Measurements from ENCODE around the gene LUZP4.
"Not testable (repeated sequence)": the region's sequence is repeated elsewhere in the genome, so short reads cannot be mapped to it uniquely, and the experiment has no call there.

LUZP4 gene

DNA sequence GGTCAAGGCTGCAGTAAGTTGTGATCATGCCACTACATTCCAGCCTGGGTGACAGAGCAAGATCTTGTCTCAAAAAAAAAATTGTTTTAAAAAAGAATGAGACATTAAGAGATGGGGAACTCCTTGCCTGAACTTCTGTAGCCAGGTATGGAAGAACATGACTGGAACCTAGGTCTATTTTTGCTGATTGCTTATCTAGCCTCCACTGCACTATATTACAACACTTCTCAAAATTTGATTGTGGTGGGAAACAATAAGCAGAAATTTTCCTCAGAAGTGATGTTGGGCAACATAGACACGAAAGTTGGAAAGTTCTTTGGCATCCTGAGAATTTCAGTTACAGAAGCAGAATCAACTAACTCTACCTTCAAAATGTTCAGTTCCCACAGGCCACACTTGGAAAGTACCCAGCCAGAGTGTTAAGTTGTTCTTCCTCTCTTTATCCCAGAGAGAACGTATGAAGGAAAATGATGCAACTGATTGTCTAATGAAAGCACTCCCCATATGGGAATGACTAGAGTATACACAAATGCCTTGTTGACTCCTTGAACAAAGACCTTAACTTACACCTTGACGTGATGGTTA, 50.0 kb downstream of the LUZP4 start:
- no peak for DNase-seq

DNA sequence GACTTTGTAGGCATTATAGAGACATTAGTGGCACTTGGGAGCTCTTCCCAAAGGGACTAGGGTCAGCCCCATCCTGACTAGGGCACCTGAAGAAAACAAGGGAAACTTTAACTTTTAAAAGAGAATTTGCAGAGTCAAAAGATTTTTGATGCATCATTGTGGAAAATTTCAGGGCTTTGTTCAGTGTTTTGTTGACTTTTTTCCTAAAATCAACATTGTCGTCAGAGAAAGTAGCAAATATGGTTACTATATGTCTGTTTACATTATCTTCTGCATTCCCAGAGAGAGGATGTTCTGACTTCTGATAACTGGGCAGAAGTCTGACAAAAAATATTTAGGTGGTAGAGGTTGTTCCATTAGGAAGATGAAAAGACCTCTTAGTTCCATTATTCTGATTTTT, 51.9 kb downstream of the LUZP4 start:
- DNase-seq: no peak

DNA sequence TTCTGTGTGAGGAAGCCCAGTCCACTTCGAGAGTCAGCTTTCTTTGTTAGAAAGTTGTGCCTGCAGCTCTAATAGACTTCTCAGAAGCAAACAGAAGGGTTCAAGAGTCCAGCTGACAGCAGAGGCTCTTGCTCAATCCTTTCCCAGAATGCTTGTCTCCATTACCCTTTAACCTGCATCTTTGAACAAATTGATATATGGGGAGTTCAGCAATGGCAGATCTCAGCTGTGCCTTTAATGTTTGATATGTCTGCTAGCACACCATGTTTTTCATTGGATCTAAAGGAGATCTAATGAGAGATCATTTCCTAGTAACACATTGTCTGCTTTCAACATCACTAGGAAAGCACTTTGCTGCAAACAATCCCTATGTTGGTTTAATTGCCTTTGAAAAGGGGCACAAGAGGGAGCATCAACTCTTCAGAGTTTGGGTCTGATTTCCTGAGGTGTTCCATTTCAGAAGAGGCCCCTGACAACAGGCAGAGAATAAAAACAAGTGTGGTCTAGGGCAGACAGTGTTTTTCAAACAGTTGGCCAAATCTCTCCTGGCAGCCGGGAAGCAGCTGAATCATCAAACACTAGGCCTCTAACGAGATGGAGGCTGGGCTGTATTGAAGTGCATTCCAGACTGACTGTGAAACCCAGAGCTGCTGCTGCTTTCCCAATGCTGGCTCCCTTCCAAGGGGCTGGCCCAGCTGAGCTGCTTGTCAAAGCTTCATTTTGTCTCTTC, 55.5 kb downstream of the LUZP4 start:
- no peak for DNase-seq

DNA sequence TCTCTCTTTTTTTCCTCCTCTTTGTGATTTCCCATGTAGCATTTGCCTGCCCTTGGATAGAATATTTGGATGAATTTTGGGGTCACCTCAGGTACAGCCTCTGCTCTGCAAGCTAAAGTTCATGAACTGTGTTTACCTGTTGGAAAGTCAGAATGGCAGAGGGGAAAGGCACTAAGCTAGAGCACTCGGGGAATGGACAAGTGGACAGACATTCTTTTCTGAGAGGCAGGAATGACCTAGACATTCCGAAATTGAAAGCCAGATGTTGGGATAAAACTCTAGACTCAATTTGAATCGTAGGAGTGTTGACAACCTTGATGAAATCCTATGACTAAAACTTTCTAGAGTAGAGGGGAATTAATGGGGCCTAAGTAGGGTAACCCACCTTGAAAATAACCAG, 56.1 kb downstream of the LUZP4 start:
- no peak for DNase-seq

DNA sequence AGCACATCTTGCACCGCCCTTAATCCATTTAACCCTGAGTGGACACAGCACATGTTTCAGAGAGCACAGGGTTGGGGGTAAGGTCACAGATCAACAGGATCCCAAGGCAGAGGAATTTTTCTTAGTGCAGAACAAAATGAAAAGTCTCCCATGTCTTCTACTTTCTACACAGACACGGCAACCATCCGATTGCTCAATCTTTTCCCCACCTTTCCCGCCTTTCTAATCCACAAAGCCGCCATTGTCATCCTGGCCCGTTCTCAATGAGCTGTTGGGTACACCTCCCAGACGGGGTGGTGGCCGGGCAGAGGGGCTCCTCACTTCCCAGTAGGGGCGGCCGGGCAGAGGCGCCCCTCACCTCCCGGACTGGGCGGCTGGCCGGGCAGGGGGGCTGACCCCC, 57.2 kb downstream of the LUZP4 start:
- DNase-seq: not testable (repeated sequence)

DNA sequence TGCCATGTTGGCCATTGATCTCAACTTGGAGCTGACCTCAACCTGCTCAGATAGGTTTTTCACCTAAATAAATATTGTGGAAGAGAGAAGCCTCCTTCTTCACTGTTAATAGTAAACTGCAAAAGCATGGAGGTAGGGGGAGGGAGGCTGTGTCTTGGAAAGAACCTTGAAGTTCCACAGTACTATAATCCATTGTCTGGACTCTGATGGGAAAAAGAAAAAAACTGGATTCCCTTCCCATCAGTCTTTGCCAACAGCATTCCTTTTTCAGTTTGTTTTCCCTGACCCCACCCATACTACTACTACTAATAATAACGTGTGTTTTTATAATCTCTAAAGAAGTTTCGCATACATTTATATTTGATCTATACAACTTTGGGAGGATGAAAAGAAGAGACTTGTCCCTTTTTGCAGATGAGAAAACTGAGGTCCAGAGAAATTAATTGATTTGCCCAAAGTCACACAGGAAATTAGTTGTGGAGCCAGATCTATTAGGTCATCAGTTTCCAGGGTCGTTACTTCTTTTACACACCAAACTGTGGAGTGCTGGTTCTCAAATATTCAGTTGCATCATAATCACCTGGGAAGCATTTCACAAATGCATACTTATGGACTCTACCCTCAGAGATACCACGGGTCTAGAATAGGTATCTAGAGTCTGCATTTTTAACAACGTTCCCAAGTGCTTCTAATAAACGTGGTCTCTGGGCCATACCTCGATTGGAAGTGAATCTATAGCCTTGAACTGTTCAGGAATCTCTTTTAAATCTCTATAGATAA, 59.1 kb downstream of the LUZP4 start:
- no peak for DNase-seq

DNA sequence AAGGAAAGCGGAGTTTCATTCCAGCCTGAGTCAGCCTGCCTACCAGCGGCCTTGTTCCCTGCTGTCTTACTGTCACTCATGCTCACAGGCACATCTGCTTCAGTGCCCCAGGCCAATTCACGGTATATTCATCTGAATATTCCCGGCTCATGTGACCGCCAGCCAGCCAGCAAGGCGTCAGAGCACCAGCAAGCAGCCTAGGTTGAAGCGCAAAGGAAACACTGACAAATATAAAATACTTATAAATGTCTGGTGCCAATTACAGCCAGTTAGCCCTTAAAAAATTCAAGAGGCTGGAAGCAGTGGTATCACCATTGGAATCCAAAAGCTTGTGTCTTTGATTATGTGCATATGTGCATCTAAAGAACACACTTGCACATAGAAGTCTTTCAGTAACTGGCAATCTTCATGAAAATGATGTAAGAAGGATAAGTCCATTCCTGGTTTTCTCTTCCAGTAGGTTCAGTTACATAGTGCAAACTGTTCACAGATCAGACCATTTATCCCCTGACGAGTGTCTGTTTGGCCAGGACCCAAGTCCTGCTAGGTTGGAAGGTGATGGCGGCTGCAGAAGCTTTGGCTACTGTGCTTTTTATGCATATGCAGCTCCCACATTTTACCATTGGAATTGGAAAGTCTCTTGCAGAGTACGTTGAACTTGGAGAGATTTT, 61.3 kb downstream of the LUZP4 start:
- no peak for DNase-seq

DNA sequence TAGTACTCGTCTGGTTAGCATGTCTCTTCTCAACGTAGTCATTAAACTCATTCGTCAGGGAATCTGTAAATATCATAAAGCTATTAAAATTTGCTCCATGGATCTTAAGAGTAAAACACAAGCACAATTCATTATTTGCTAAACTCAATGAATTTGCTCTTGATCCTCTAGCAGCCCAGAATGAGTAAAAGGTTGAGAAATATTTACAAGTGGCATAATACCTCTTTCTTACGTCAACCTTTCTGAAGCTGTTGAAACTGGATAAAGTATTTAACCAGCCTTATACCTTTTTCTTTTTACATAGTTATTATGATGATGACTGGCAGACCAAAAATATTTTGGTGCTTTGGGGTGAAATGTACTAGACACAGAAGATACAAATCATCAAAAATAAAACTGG, 66.9 kb downstream of the LUZP4 start:
- no peak for DNase-seq

Measured in NK-92 treated with Interleukin-12 subunit alpha and Interleukin-12 subunit beta, amount 100 ng/mL, for 24 hours (cell line).